HCT116 (cell line): ENCODE measurements around the gene ETV5. TPM values are rescaled to one million over a fixed set of nuclear protein-coding genes. Genes with fewer than 3 reads are reported as not detected.

ENCODE experiments used
- ATAC-seq: fragments of 200-7000 bp; cut with Tn5 transposase; 2 replicates; pipeline ENCODE4 v1.9.1; 2020; ENCODE audit warnings: mild to moderate bottlenecking, moderate library complexity
- BruUV-seq: library from RNA; stranded (reverse); fragments of 400-500 nt; replicated peaks from 2 replicates; lab custom pipeline; 2021; lab: Mats Ljungman, UMichigan
- CTCF ChIA-PET: fragments of 300-600 bp; sonication (Branson Sonifier 250); formaldehyde crosslinking; loops from one replicate; lab custom pipeline; 2021; ENCODE audit warnings: antibody characterized with exemption; lab: Charles Lee
- POLR2A ChIA-PET: fragments of 300-600, 350-600 bp; sonication (Branson Sonifier 250); formaldehyde crosslinking; loops from one replicate; lab custom pipeline; 2021; ENCODE audit warnings: antibody characterized with exemption; lab: Charles Lee
- RAD21 ChIA-PET, 2 experiments: fragments of 300-600 bp; sonication (Branson Sonifier 250); formaldehyde crosslinking; loops; one replicate each; lab custom pipeline; 2023; ENCODE audit warnings: low total read pairs in 2 of 2; ENCODE audit not compliant: uncharacterized antibody in 2 of 2, unreplicated experiment in 2 of 2, low non-redundant PET in 1 of 2; lab: Charles Lee
- DNase-seq: peaks from one replicate; pipeline ENCODE4 v3.0.0-alpha.2; 2010; ENCODE audit warnings: low read depth, low spot score
- H2AFZ ChIP-seq: fragments of 200-600 bp; shearing (Covaris generic), sonication (generic); 2 replicates; pipeline ENCODE4 v1.6.1; 2017; ENCODE audit warnings: low read depth, mixed run types, mixed read lengths, antibody characterized with exemption, low read length; ENCODE audit not compliant: poor library complexity, severe bottlenecking
- H3K27ac ChIP-seq: 2 replicates; pipeline ENCODE4 v1.5.1; 2012; ENCODE audit warnings: low read depth, low read length
- H3K27me3 ChIP-seq: fragments of 200-600 bp; sonication (generic); 2 replicates; pipeline ENCODE4 v1.6.1; 2016; ENCODE audit warnings: mixed run types, low read length, mixed read lengths; ENCODE audit not compliant: insufficient read depth
- H3K36me3 ChIP-seq, 2 experiments: fragments of 200-500 bp in 1 of 2; fragments of 200-600 bp in 1 of 2; sonication (Bioruptor generic) in 1 of 2; sonication (generic) in 1 of 2; 2 replicates each; pipeline versions ENCODE4 v1.5.1 to v1.6.1; 2014 to 2016; ENCODE audit warnings: low read length in 2 of 2, inconsistent platforms in 1 of 2, mixed read lengths in 1 of 2, mixed run types in 1 of 2; ENCODE audit not compliant: insufficient read depth in 2 of 2, control insufficient read depth in 1 of 2
- H3K4me1 ChIP-seq, 2 experiments: fragments of 200-600 bp in 1 of 2; sonication (generic) in 1 of 2; 2 replicates each; pipeline versions ENCODE4 v1.5.1 to v1.6.1; 2012 to 2017; ENCODE audit warnings: low read length in 2 of 2, inconsistent platforms in 1 of 2, mild to moderate bottlenecking in 1 of 2, mixed read lengths in 1 of 2, mixed run types in 1 of 2, moderate library complexity in 1 of 2; ENCODE audit not compliant: insufficient read depth in 2 of 2, control insufficient read depth in 1 of 2
- H3K4me2 ChIP-seq: fragments of 200-600 bp; sonication (generic); 2 replicates; pipeline ENCODE4 v1.6.1; 2017; ENCODE audit warnings: mixed run types, low read length, mixed read lengths
- H3K4me3 ChIP-seq, 2 experiments: fragments of 200-600 bp in 1 of 2; sonication (generic) in 1 of 2; replicated peaks in 1 of 2; 2 replicates each; pipeline ENCODE4 v1.5.1; 2011 to 2016; ENCODE audit warnings: low read length in 2 of 2, control low read depth in 1 of 2, low read depth in 1 of 2, mild to moderate bottlenecking in 1 of 2, mixed read lengths in 1 of 2, mixed run types in 1 of 2
- H3K79me2 ChIP-seq: fragments of 200-600 bp; sonication (generic); 2 replicates; pipeline ENCODE4 v1.6.1; 2017; ENCODE audit warnings: mild to moderate bottlenecking, mixed run types, low read length, moderate library complexity, mixed read lengths; ENCODE audit not compliant: insufficient read depth
- H3K9ac ChIP-seq: fragments of 200-600 bp; sonication (generic); 2 replicates; pipeline ENCODE4 v1.6.1; 2016; ENCODE audit warnings: low read length, mixed read lengths
- H3K9me2 ChIP-seq: fragments of 200-600 bp; sonication (generic), shearing (Covaris generic); 2 replicates; pipeline ENCODE4 v1.6.1; 2017; ENCODE audit warnings: mixed run types, mild to moderate bottlenecking, moderate library complexity; ENCODE audit not compliant: insufficient read depth
- H3K9me3 ChIP-seq, 2 experiments: fragments of 200-500 bp in 1 of 2; fragments of 200-600 bp in 1 of 2; sonication (Bioruptor generic) in 1 of 2; sonication (generic) in 1 of 2; 2 replicates each; pipeline ENCODE4 v1.6.1; 2014 to 2017; ENCODE audit warnings: low read length in 2 of 2, mixed read lengths in 2 of 2, inconsistent platforms in 1 of 2, low read depth in 1 of 2, mild to moderate bottlenecking in 1 of 2, mixed run types in 1 of 2, moderate library complexity in 1 of 2; ENCODE audit not compliant: control insufficient read depth in 1 of 2, insufficient read depth in 1 of 2
- H4K20me1 ChIP-seq: fragments of 200-600 bp; sonication (generic), shearing (Covaris generic); 2 replicates; pipeline ENCODE4 v1.6.1; 2017; ENCODE audit warnings: mixed run types, mild to moderate bottlenecking, moderate library complexity; ENCODE audit not compliant: insufficient read depth
- CBX3 ChIP-seq: IDR thresholded peaks from 2 replicates; pipeline ENCODE4 v1.6.1; 2012; ENCODE audit warnings: low read depth
- CEBPB ChIP-seq: IDR thresholded peaks from 2 replicates; pipeline ENCODE4 v1.6.1; 2012; ENCODE audit warnings: low read depth
- EGR1 ChIP-seq: IDR thresholded peaks from 2 replicates; pipeline ENCODE4 v1.6.1; 2012; ENCODE audit warnings: low read depth
- ELF1 ChIP-seq: IDR thresholded peaks from 2 replicates; pipeline ENCODE4 v1.6.1; 2012; ENCODE audit warnings: low read depth, borderline replicate concordance
- EZH2 ChIP-seq: fragments of 200-600 bp; sonication (generic); IDR thresholded peaks from 2 replicates; pipeline ENCODE4 v1.6.1; 2017; ENCODE audit warnings: antibody characterized with exemption, mixed run types
- EZH2phosphoT487 ChIP-seq: fragments of 200-600 bp; IDR thresholded peaks from 2 replicates; pipeline ENCODE4 v1.6.1; 2018; ENCODE audit warnings: antibody characterized with exemption, borderline replicate concordance
- FOSL1 ChIP-seq: IDR thresholded peaks from 2 replicates; pipeline ENCODE4 v1.6.1; 2012; ENCODE audit warnings: low read depth
- JUND ChIP-seq: IDR thresholded peaks from 2 replicates; pipeline ENCODE4 v1.6.1; 2012
- POLR2A ChIP-seq: IDR thresholded peaks from 2 replicates; pipeline ENCODE4 v1.7.0; 2011; ENCODE audit warnings: borderline replicate concordance; ENCODE audit not compliant: insufficient read depth, insufficient read length; ENCODE audit errors: extremely low read depth
- REST ChIP-seq: IDR thresholded peaks from 2 replicates; pipeline ENCODE4 v1.6.1; 2012; ENCODE audit warnings: low read depth
- SIN3A ChIP-seq: IDR thresholded peaks from 2 replicates; pipeline ENCODE4 v1.6.1; 2012; ENCODE audit warnings: low read depth
- SRF ChIP-seq: IDR thresholded peaks from 2 replicates; pipeline ENCODE4 v1.6.1; 2012; ENCODE audit warnings: low read depth
- YY1 ChIP-seq: IDR thresholded peaks from 2 replicates; pipeline ENCODE4 v1.6.1; 2011; ENCODE audit warnings: low read length, low read depth, moderate library complexity, mild to moderate bottlenecking; ENCODE audit not compliant: insufficient replicate concordance; ENCODE audit errors: extremely low read depth
- ZFX ChIP-seq: fragments of 450-650 bp; IDR thresholded peaks from 2 replicates; pipeline ENCODE4 v1.6.1; 2017
- ZNF274 ChIP-seq: fragments of 200-500 bp; sonication (Bioruptor generic); IDR thresholded peaks from 2 replicates; pipeline ENCODE4 v1.6.1; 2014; ENCODE audit warnings: mild to moderate bottlenecking, low read depth, low read length, inconsistent platforms
- intact Hi-C: fragments of 100-400 bp; cut with micrococcal nuclease; formaldehyde crosslinking; loops from 2 replicates; pipeline ENCODE4 v1.10.0; 2022
- total RNA-seq: library from RNA; stranded (reverse); gene quantifications from one replicate; pipeline ENCODE4 v1.2.1, GENCODE V29; 2021; ENCODE audit not compliant: unreplicated experiment
- TF ChIP-seq, protein P1 (sequence below): IDR thresholded peaks from 2 replicates; pipeline ENCODE4 v1.6.1; 2012
- TF ChIP-seq, protein P2 (sequence below), 3 experiments: fragments of 200-600 bp in 1 of 3; sonication (generic) in 1 of 3; IDR thresholded peaks in 2 of 3; conservative IDR thresholded peaks in 1 of 3; 2 replicates each; pipeline ENCODE4 v1.5.1; 2012 to 2017; ENCODE audit warnings: low read depth in 2 of 3, low read length in 2 of 3, antibody characterized with exemption in 1 of 3, borderline replicate concordance in 1 of 3, control low read depth in 1 of 3, mild to moderate bottlenecking in 1 of 3, mixed read lengths in 1 of 3, mixed run types in 1 of 3, moderate library complexity in 1 of 3; ENCODE audit not compliant: insufficient read depth in 1 of 3
- TF ChIP-seq, protein P3 (sequence below): IDR thresholded peaks from 2 replicates; pipeline ENCODE4 v1.6.1; 2011; ENCODE audit warnings: mild to moderate bottlenecking, low read length, moderate library complexity; ENCODE audit not compliant: insufficient replicate concordance; ENCODE audit errors: extremely low read depth

The ETV5 gene
- total RNA-seq, 1 experiment from 2014 or later = 89.7 TPM

DNA sequence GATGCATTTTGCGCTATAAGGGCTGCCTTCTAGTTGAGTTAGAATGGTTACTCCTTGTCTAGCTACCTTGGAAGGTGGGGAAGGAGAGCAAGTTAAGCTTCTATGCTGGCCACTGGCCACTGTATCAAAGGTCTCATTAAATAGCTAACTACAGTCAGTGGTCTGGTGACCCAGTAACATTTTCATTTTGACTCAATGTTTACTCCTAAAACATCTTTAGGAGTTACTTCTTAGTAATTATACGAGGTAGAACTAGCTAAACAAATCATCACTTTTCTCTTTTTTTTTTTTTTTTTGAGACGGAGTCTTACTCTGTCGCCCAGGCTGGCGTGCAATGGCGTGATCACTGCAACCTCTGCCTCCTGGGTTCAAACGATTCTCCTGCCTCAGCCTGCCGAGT lies 26.7 kb downstream of the ETV5 start (continued):
- TF ChIP-seq, protein P1, sequence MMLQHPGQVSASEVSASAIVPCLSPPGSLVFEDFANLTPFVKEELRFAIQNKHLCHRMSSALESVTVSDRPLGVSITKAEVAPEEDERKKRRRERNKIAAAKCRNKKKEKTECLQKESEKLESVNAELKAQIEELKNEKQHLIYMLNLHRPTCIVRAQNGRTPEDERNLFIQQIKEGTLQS = no peak
- no peak for TF ChIP-seq FOSL1
- TF ChIP-seq ZFX = no peak
- no peak for TF ChIP-seq POLR2A
- no peak for TF ChIP-seq EZH2phosphoT487
- TF ChIP-seq CBX3 = no peak
- no peak for TF ChIP-seq ELF1
- no peak for TF ChIP-seq YY1

DNA sequence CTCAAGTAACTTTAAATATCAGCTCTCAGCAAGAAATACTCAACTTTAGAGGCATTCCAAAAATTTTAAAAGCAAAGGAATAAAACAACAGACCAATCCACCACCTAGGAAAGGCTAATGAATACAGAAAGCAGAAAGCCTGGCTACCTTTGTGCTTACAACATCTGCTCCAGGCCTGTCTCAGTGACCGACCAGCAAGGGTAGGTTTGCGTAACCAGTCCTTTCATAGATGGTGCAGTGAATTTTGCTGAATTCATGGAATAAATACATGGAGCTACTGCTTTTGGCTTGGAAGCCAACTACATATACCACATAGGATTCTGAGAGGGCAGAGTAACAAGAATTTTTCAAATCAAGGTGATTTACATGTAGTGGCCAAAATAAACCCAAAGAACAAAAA lies 27.2 kb downstream of the ETV5 start:
- H4K20me1 ChIP-seq = no peaks in the 10 kb centered on the region
- RAD21 ChIA-PET = no interaction called here
- BruUV-seq = no TSS peak
- no peak for DNase-seq
- POLR2A ChIA-PET = no interaction called here
- TF ChIP-seq SRF = no peak
- TF ChIP-seq, protein P2, sequence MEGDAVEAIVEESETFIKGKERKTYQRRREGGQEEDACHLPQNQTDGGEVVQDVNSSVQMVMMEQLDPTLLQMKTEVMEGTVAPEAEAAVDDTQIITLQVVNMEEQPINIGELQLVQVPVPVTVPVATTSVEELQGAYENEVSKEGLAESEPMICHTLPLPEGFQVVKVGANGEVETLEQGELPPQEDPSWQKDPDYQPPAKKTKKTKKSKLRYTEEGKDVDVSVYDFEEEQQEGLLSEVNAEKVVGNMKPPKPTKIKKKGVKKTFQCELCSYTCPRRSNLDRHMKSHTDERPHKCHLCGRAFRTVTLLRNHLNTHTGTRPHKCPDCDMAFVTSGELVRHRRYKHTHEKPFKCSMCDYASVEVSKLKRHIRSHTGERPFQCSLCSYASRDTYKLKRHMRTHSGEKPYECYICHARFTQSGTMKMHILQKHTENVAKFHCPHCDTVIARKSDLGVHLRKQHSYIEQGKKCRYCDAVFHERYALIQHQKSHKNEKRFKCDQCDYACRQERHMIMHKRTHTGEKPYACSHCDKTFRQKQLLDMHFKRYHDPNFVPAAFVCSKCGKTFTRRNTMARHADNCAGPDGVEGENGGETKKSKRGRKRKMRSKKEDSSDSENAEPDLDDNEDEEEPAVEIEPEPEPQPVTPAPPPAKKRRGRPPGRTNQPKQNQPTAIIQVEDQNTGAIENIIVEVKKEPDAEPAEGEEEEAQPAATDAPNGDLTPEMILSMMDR (IDR thresholded peaks at IDR 0.05 in 2 of 3, conservative IDR thresholded peaks at IDR 0.05 in 1 of 3; ENCODE audit: borderline replicate concordance in 1 of 3, insufficient read depth in 1 of 3, low read depth in 2 of 3, low read length in 2 of 3) = no peak
- TF ChIP-seq POLR2A = no peak
- no peak for TF ChIP-seq CEBPB
- TF ChIP-seq ZNF274 = no peak
- no peak for TF ChIP-seq REST
- TF ChIP-seq EZH2phosphoT487 = no peak
- TF ChIP-seq EZH2 = no peak
- TF ChIP-seq, protein P3, sequence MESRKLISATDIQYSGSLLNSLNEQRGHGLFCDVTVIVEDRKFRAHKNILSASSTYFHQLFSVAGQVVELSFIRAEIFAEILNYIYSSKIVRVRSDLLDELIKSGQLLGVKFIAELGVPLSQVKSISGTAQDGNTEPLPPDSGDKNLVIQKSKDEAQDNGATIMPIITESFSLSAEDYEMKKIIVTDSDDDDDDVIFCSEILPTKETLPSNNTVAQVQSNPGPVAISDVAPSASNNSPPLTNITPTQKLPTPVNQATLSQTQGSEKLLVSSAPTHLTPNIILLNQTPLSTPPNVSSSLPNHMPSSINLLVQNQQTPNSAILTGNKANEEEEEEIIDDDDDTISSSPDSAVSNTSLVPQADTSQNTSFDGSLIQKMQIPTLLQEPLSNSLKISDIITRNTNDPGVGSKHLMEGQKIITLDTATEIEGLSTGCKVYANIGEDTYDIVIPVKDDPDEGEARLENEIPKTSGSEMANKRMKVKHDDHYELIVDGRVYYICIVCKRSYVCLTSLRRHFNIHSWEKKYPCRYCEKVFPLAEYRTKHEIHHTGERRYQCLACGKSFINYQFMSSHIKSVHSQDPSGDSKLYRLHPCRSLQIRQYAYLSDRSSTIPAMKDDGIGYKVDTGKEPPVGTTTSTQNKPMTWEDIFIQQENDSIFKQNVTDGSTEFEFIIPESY = no peak
- TF ChIP-seq JUND = no peak
- TF ChIP-seq SIN3A = no peak
- no peak for TF ChIP-seq CBX3
- TF ChIP-seq EGR1 = no peak
- peaks cover 7 to 9% of the 10 kb centered on the region in 2 experiments; a peak in 3 of 4 replicates for H3K36me3 ChIP-seq
- no peak overlapping the region for H3K9ac ChIP-seq
- no peaks in the 10 kb centered on the region for H3K27me3 ChIP-seq
- no peaks in the 10 kb centered on the region for H3K4me1 ChIP-seq
- H3K9me2 ChIP-seq = no peaks in the 10 kb centered on the region
- ATAC-seq = no peak
- no peak overlapping the region for H3K4me3 ChIP-seq
- H3K4me2 ChIP-seq = no peak overlapping the region
- no peak overlapping the region for H3K27ac ChIP-seq
- intact Hi-C loops = no loop called here
- H2AFZ ChIP-seq = no peak overlapping the region
- no peaks in the 10 kb centered on the region for H3K9me3 ChIP-seq
- CTCF ChIA-PET = no interaction called here
- no peaks in the 10 kb centered on the region for H3K79me2 ChIP-seq
